MM.1S (cell line): ENCODE measurements around the gene GMFB.

Experiments used
- DNase-seq: peaks from one replicate; pipeline ENCODE4 v3.0.0-alpha.2; 2015
- H2AFZ ChIP-seq: fragments of 300-600 bp; sonication (generic); 2 replicates; pipeline ENCODE4 v1.6.0; 2016; ENCODE audit warnings: antibody characterized with exemption, low read length
- H3F3A ChIP-seq: fragments of 300-600 bp; sonication (generic); 2 replicates; pipeline ENCODE4 v1.6.1; 2016; ENCODE audit warnings: mild to moderate bottlenecking, antibody characterized with exemption, low read length, moderate library complexity, mixed read lengths; ENCODE audit not compliant: insufficient read depth
- H3K27ac ChIP-seq: fragments of 300-600 bp; sonication (generic); 2 replicates; pipeline ENCODE4 v1.5.1; 2016; ENCODE audit warnings: mild to moderate bottlenecking, low read length
- H3K27me3 ChIP-seq: fragments of 300-600 bp; sonication (generic); replicated peaks from 2 replicates; pipeline ENCODE4 v1.6.0; 2016; ENCODE audit warnings: low read length; ENCODE audit not compliant: insufficient read depth
- H3K36me3 ChIP-seq: fragments of 300-600 bp; sonication (generic); replicated peaks from 2 replicates; pipeline ENCODE4 v1.6.1; 2016; ENCODE audit warnings: mild to moderate bottlenecking, low read length, mixed read lengths; ENCODE audit not compliant: insufficient read depth
- H3K4me1 ChIP-seq: fragments of 300-600 bp; sonication (generic); 2 replicates; pipeline ENCODE4 v1.6.1; 2016; ENCODE audit warnings: low read length, mixed read lengths
- H3K4me2 ChIP-seq: fragments of 300-600 bp; sonication (generic); 2 replicates; pipeline ENCODE4 v1.6.0; 2016; ENCODE audit warnings: low read depth, low read length
- H3K4me3 ChIP-seq: fragments of 300-600 bp; sonication (generic); 2 replicates; pipeline ENCODE4 v1.5.1; 2016; ENCODE audit warnings: low read length, mixed read lengths
- H3K79me2 ChIP-seq: fragments of 300-600 bp; sonication (generic); 2 replicates; pipeline ENCODE4 v1.6.1; 2016; ENCODE audit warnings: mixed run types, low read length, mixed read lengths
- H3K9ac ChIP-seq: fragments of 300-600 bp; sonication (generic); 2 replicates; pipeline ENCODE4 v1.6.1; 2016; ENCODE audit warnings: low read length, mixed read lengths
- H3K9me2 ChIP-seq: fragments of 300-600 bp; sonication (generic); replicated peaks from 2 replicates; pipeline ENCODE4 v1.6.1; 2016; ENCODE audit warnings: mild to moderate bottlenecking, low read length, mixed read lengths; ENCODE audit not compliant: insufficient read depth
- H3K9me3 ChIP-seq: fragments of 300-600 bp; sonication (generic); replicated peaks from 2 replicates; pipeline ENCODE4 v1.6.1; 2016; ENCODE audit warnings: mild to moderate bottlenecking, low read length, mixed read lengths; ENCODE audit not compliant: insufficient read depth
- H4K20me1 ChIP-seq: fragments of 300-600 bp; sonication (generic); 2 replicates; pipeline ENCODE4 v1.6.1; 2016; ENCODE audit warnings: mild to moderate bottlenecking, low read length, moderate library complexity, mixed read lengths; ENCODE audit not compliant: insufficient read depth
- CTCF ChIP-seq: fragments of 300-600 bp; sonication (generic); IDR thresholded peaks from 2 replicates; pipeline ENCODE4 v1.5.1; 2016; ENCODE audit warnings: antibody characterized with exemption, low read length, mixed read lengths
- EZH2 ChIP-seq: fragments of 300-600 bp; sonication (generic); optimal IDR thresholded peaks from 2 replicates; pipeline ENCODE3; 2017; ENCODE audit warnings: low read depth, mild to moderate bottlenecking, antibody characterized with exemption, low read length, mixed read lengths
- EZH2phosphoT487 ChIP-seq: fragments of 300-600 bp; sonication (generic); IDR thresholded peaks from 2 replicates; pipeline ENCODE4 v1.6.1; 2018; ENCODE audit warnings: antibody characterized with exemption, low read length

The GMFB gene

GRCh38 chr14:54475187-54475899 is 13.4 kb downstream of the GMFB start:
- H3K36me3 ChIP-seq: no peaks in the 10 kb centered on the region; the same call in 1 of the 2 replicates
- no peaks in the 10 kb centered on the region for H3K9me3 ChIP-seq
- no peaks in the 10 kb centered on the region for H3K27me3 ChIP-seq
- no peaks in the 10 kb centered on the region for H3K79me2 ChIP-seq
- TF ChIP-seq EZH2 (no peak), EZH2phosphoT487 (no peak), CTCF (no peak)
- H3K4me3 ChIP-seq: no peak overlapping the region
- H2AFZ ChIP-seq: no peak overlapping the region
- H4K20me1 ChIP-seq: no peaks in the 10 kb centered on the region
- no peak for DNase-seq
- no peaks in the 10 kb centered on the region for H3K4me1 ChIP-seq
- H3K9me2 ChIP-seq: no peaks in the 10 kb centered on the region
- no peak overlapping the region for H3K9ac ChIP-seq
- no peak overlapping the region for H3K27ac ChIP-seq
- H3K4me2 ChIP-seq: no peak overlapping the region
- H3F3A ChIP-seq: no peaks in the 10 kb centered on the region

- no peaks in the 10 kb centered on the region for H3K36me3 ChIP-seq
- no peak overlapping the region for H2AFZ ChIP-seq
- H3K9ac ChIP-seq: no peak overlapping the region
- no peaks in the 10 kb centered on the region for H3K9me2 ChIP-seq
- no peaks in the 10 kb centered on the region for H3K79me2 ChIP-seq
- no peaks in the 10 kb centered on the region for H3F3A ChIP-seq
- H3K4me1 ChIP-seq: no peaks in the 10 kb centered on the region
- no peak for DNase-seq
- H3K9me3 ChIP-seq: no peaks in the 10 kb centered on the region
- no peak overlapping the region for H3K27ac ChIP-seq
- H3K4me2 ChIP-seq: no peak overlapping the region
- no peak overlapping the region for H3K4me3 ChIP-seq
- H3K27me3 ChIP-seq: no peaks in the 10 kb centered on the region
- no peaks in the 10 kb centered on the region for H4K20me1 ChIP-seq
- TF ChIP-seq CTCF (no peak), EZH2 (no peak), EZH2phosphoT487 (no peak)
These were observed 14.5 kb downstream of the GMFB start for GRCh38 chr14:54474232-54474793.

- Histone ChIP-seq H3K9me2 (no peaks in the 10 kb centered on the region), H4K20me1 (no peaks in the 10 kb centered on the region), H3K79me2 (no peaks in the 10 kb centered on the region), H3K9ac (no peak overlapping the region), H3K4me3 (no peak overlapping the region), H3K9me3 (no peaks in the 10 kb centered on the region), H3F3A (no peaks in the 10 kb centered on the region), H3K27me3 (no peaks in the 10 kb centered on the region), H3K36me3 (no peaks in the 10 kb centered on the region), H2AFZ (no peak overlapping the region), H3K27ac (no peak overlapping the region), H3K4me1 (no peaks in the 10 kb centered on the region), H3K4me2 (no peak overlapping the region)
- DNase-seq: no peak
- TF ChIP-seq CTCF (no peak), EZH2 (no peak), EZH2phosphoT487 (no peak)
These were observed 16.5 kb downstream of the GMFB start for GRCh38 chr14:54472315-54472714.
